GM19043 (cell line): ENCODE measurements around the gene SMAD4.
A peak's percentile ranks its signal among the peaks of the same experiment; 100 is the strongest.

Experiments used
- ATAC-seq: cut with Tn5 transposase; IDR thresholded peaks from one replicate; pipeline ENCODE4 v1.9.1; 2021; ENCODE audit warnings: low read depth; ENCODE audit not compliant: unreplicated experiment

SMAD4 gene

DNA sequence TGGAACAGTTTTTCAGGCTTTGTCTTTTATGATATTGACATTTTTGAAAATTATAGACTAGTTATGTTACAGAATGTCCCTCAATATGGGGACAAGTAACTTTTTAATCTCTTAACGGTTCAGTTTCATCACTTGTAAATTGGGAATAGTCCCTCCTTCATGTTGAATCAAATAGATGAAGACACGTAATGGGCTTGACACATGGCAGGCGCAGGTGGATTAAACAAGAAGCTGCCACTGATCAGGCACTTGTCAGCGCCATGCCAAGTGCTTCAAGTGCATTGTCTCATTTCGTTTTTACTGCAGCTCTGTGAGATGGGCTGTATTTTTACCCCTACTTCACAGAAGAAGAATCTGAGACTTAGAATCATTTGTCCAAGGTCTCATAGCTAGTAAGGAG, 9.5 kb upstream of the SMAD4 start:
- no peak for ATAC-seq

DNA sequence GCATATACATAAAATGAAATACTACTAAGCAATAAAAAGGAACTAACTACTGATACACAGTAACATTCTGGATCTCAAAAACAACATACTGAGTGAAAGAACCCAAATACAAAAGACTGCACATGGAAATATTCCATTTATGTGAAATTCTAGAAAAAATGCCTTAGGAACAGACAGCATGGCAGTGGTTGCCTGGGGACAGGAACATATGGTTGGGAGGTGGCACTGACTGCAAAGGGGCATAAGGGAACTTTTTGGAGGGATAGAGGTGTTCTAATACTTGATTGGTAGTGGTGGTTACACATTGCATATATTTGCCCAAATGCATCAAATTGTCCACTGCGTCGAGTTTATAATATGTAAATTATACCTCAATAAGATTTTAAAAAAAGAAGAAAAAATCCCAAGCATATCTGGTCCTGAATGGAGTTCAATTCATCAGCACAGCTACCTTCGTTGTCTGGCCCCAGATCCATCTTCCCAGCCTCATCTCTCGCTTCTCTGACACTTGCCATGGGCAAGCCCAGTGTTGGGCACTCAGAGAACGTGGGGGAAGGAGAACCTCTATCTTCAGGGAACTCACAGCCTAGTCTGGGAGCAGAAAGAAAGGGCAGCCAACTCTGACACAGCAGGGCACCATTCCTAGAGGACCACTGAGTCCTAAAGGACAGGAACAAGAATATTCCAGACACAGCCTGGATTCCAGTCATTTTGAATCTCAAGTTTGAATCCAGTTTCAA, 8.6 kb upstream of the SMAD4 start:
- ATAC-seq = no peak

DNA sequence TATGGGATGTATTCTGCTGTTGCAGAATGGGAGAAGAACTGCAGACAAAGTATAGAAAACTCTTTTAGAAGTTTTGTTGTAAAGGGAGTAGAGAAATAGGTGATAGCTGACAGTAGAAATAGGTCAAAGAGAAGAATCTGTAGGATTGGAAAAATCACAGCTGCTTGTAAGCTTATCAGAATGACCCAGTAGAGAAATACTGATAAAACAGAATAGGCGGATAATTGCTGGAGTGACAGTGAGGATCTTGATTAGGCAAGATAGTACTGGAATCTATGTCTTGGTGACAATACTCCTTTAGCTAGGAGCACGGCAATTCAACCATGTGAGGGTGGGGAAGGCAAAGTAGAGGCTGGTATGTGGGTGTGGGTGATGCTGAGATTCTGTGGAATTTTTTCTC, 4.5 kb upstream of the SMAD4 start:
- ATAC-seq = no peak

DNA sequence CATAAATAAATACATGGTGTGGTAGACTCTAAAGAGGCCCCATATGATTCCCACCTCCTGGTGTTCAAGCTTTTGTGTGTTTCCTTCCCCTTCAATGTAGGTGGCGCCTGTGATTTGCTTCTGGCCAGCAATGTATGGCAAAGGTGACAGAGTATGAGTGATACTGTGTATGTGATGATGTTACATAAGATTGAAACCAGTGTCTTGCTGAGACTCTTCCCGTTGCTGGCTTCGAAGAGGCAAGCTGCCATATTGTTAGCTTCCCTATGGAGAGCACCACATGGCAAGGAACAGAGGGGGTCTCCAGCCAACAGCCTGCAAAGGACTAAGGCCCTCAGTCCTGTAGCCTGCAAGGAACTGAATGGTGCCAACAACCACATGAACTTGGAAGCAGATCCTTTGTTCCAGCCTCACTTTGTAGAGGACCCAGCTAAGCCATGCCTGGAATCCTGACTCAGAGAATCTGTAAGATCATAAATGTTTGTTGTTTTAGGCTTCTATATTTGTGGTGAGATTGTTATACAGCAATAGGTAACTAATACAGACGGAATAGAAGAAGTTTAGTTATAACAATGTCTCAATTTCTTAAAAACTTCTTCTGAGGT, 1.7 kb upstream of the SMAD4 start:
- ATAC-seq = no peak

DNA sequence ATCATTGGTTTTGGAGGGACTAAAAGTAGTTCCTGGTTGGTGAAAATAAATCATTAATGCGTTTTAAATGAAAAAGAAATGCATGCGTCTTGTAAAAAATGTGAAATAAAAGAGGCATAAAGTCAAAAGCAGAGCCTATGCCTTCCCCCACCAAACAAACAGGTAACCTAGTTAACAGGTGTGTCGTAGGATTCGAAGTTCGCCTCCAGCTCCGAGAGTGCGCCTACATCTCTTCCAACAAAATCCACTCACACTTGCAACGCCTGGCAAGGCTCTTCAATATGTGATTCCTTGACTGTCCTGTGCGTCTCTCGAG, 677 bp upstream of the SMAD4 start:
- ATAC-seq = no peak

DNA sequence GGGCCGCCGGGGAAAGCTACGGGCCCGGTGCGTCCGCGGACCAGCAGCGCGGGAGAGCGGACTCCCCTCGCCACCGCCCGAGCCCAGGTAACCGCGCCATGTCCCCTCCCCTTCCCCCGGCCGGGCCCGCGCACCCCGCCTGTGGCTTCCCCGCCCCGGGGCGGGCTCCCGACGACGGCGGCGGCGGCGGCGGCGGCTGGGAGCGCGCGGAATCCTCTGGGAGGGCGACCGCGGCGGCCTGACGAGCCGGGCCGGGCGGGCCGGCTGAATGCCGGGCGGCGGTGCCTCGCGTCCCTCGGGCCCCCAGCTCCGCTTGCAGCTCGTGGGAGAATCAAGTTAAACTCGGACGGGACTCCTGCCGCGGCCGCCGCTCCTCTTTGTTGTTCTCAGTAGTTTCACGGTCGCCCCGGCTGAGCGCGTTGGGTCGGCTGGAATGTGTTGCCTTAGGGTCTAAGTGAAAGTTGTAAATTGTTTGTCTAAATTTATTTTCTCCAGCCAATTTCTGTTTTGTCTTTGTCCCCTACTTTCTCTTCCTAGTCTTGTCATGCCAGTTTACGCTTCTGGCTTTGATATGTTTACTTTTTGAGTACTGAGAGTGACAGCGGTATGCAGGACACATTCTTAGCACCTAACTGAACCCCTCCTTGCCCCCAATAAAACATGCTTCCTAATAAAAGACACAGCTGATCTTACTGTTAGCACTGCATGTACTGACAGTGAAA, 685 bp downstream of the SMAD4 start:
- peak; percentile 51 for ATAC-seq

DNA sequence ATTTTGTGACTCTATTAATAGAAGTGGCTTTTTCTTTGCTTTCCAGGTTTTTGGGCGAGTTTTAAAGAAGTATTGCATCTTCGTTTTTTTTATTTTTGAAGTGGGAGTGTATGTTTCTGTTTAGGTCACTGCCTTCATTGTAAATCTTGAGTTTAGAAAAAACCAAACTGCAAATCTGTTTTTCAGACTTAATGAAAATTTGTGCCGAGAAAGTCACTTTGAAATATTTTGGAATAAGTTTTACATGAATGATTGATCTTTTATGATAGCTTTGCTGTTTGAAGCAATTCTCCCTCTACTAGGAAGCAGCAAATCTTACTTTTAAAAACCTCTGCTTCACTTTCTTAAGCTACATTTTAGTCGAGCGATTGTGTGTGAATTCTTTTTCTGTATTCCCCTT, 2.2 kb downstream of the SMAD4 start:
- no peak for ATAC-seq

DNA sequence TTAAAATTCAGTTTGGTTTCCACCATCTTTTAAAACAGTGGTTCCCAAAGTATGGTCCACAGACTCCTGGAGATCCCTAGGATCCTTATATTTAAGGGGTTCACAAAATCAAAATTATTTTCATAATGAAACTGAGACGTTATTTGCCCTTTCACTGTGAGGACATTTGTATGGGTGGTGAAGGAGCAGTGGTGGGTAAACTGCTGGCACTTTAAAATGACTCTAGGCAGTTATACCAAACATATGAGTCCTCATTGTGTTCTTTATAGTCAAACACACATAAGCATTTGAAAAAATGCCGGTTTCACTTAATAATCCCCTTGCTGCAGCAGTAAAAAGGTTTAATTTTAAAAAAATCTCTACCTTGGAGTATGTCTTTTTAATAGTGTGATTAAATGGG, 7.2 kb downstream of the SMAD4 start:
- ATAC-seq = no peak

DNA sequence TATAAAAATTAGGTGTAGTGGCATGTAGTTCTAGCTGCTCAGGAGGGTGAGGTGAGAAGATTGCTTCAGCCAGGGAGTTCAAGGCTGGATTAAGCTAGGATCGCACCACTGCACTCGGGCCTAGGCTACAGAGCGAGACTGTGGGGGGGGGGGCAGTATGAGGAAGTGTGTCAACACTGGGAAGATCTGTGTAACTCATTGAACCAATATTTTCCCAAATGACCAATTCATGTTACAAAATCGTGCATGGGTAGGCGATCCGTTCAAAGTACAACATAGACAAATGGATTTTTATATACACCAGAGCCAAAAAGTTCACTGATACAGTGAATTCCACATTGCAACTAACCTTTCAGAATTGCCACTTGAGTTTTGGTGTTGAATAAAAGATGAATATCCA, 8.1 kb downstream of the SMAD4 start:
- ATAC-seq = no peak

DNA sequence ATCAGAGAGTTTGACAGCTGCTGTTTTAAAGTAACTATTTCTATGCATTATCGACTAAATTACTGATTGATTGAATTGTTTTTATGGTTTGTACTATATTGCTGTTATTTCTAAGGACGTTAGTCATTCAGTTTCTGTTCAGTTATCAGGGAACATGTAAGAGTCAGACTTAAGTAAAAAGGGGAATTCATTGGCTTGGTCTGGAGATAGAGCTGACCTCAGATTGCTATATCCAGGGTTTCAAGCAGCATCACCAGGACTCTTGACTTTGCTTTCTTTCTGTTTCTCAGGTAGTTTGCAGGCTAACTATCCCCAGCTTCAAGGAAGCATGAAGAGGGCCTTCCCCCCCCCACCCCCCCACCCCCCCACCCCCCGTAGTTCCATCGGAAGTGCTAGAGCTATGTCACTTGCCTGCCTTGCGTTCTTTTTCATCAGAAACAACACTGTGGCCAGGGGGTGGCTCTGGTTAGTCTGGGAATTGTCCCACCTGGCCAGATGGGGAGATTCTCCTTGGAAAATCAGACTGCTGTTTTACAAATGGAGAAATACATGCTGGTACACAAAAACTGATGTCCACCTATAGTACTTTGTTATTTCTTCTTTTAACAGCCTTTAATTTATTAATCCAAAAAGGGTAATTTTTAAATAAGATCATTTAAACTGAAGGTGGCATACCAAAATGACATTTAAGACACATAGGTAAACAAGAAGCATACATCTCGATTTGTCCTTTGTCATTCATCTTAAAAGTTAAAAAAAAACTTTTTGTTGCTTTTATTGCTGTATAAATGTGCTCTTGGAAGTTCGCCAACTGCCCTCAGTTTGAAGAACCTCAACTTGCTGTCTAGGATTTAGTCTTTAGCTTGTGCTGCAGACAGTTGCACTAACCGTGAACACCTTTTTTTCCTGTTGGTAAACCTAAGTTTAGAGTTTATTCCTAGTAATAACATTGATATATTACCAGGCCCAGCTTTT, 9.4 kb downstream of the SMAD4 start:
- no peak for ATAC-seq

DNA sequence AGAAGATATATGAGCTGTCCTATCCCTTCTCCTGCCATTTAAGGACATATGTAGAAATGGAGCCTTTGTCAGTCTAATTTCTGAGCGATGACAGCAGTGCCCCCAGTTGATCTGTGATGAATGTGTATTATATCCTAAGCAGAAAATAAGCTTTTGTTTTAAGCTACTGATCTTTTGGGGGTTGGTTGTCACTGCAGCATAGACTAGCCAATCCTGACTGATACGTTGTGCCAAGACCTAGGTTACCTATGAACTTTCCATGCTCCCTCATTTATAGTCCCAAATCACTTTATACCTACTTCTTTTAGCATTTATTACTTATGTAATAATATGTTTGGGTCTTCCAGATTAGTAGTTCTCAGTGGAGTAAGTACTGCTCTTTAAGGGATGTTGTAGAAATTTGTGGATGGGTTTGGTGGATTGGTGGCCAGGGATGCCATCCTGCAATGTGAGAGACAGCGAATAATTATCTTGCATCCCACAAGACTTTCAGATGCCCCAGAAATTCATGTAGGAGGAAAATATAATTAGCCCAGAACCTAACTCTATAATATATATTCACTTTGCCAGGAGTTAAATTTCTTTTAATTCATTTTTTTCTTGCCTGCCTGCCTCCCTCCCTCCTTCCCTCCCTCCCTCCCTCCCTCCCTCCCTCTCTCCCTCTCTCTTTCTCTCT, 11.8 kb downstream of the SMAD4 start:
- ATAC-seq = no peak

DNA sequence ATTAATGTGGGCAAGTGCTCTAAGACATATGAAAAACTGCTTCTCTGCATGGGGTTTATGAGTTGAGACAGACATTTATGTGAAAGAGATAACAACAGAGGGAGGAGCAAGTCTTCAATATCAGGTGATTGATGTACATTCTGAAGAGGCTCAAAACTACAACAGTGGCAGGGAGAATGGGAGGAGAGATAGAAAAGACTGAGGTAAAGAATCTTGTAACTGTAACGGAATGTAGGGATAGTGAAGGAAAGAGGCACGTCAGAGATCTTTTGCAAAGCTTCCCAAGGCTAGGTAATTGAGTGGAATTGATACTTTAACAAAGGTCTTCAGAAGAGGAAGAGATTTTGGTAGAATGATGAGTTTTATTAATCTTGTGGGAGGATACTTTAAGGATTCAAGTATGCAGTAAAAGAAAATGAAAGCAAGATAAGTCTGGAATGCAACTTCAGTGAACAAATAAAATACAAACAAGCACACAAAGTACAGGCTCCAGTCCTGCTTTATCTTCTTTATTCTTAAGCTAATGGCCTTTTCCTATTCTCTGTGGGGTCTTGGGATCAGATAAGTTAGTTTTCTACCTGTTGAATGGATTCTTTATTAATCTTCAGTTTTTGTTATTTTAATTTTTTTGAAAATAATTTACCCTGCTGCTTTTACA, 15.0 kb downstream of the SMAD4 start:
- ATAC-seq = no peak

DNA sequence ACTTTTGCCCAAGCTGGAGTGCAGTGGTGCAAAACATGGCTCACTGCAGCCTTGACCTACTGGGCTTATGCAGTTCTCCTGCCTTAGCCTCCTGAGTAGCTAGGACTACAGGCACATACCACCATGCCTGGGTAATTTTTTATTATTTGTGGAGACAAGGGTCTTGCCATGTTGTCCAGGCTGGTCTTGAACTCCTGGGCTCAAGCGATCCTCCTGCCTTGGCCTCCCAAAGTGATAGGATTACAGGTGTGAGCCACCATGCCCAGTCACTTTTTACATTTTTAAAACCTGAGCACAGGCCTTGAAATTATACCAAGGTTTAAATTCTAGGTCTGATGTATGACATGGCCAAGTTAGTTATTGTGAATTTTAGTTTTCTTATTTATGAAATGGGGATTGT, 18.2 kb downstream of the SMAD4 start:
- ATAC-seq = no peak

DNA sequence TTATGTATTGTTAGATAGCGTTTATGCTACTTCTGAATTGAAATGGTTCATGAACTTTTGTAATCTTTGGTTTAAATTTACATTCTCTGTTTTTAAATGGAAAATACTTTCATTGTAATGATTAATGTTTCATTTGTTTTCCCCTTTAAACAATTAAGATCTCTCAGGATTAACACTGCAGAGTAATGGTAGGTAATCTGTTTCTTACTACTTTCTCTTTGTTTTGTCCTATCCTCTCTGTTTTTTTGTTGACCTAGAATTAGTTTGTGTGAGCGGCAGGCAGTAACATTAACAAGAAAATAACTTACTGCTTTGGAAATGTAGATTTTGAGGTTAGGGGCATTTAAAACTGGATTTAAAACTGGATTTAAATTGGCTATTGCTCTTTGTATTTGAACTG, 19.1 kb downstream of the SMAD4 start:
- ATAC-seq = no peak

DNA sequence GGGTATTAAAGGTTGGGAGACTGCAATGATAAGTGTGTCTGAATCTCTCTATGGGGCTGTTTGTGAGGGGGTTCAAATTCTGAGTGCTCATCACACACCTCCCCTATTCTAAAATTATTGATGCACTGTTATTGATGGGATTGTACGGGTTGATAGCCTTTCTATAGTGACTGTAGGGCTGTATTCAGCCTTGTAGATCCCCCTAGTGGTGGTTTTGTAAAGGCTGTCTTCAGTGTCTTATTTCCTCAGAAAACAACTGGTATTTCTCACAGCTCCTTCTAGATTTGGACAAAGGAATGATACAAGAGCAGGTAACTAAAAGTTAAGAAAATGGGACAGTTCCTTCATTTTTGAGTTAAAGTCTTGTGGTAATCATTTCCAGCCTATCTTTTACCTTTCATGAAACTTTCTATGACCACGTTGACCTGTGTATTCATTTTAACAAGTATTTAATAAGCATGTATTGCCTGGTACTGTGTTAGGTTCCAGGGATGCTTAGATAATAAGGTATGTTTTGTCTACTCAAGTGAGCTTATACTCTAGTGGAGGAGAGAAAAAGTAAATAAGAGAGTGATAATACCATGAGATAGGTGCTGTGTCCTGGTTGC, 21.2 kb downstream of the SMAD4 start:
- ATAC-seq = peak; percentile 83

DNA sequence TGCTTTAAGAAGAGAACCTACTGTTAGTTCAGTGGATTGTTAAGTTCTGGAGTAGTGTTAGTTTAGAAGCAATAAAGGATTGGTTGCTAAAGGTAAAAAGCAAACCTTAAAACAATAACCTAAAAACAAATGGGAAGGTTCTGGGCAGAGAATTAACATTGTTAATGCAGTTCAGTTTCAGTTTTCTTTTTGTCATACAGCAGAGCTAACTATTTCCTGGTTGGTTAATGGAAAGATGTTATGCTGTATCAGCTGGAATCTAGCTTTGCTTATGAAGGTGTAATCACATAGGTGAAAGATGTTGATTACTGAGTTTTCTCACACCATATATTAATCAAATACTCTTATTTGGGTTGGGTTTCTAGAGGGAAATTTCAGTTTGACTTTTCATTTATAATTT, 23.8 kb downstream of the SMAD4 start:
- peak; percentile 56 for ATAC-seq

DNA sequence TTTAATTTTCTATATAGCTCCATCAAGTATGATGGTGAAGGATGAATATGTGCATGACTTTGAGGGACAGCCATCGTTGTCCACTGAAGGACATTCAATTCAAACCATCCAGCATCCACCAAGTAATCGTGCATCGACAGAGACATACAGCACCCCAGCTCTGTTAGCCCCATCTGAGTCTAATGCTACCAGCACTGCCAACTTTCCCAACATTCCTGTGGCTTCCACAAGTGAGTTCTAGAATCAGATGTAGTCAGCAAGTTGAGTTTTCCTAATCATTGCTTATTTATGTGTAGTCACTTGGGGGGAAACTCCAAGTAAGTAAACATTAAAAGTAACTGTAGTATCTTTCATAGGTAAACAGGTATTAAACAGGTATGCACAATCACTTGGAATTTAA, 24.8 kb downstream of the SMAD4 start:
- ATAC-seq = no peak

DNA sequence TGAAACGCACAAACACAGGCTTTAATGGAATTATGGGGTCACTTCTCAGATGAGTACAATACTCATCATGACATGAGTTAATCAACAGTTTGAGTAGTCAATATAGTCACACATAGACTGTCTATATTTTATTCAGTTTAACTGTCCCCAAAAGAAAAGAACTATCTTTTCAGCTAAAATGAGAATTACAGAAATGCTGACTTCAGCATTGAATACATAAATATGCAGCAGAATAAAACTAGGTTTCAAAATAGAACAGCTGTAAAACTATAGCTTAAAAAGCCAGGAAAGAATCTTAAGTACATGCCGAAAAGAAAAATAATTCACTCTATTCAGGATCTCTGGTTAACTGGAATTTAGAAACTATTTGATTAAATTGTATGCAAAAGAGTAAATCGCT, 30.0 kb downstream of the SMAD4 start:
- ATAC-seq = no peak

DNA sequence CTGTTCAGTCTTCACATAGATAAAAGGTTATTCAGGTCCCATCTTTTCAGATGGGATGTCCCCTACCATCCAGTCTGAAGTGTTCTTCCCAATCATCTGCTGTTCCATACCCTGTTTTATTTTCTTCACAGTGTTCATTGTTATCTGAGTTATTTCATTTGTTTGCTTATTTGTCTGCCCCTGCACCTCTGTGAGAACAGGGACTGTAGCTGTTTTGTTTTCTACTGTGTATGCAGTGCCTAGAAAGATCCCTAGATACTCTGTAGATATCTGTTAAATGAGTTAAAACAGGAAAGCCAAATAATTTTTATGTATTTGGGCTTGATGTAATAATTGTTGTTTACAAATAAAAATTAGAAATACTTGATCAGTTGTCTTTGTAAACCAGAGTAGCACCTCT, 34.2 kb downstream of the SMAD4 start:
- ATAC-seq = no peak

DNA sequence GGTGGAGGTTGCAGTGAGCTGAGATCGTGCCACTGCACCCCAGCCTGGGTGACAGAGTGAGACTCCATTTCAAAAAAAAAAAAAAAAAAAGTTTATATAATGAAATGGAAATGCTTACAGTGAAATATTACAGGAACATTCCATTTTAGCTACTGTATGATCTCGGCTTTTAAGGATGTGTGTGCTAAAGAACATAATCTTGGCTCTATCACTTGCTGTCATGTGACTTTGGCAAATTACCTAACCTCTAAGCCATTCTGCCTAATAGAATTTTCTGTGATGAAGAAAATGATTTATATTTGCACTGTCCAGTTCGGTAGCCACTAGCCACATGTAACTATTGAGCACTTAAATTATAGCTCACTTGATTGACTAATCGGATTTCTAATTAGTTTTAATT, 36.3 kb downstream of the SMAD4 start:
- no peak for ATAC-seq
